GM19324 (cell line): Measurements from ENCODE around the gene CST4.
A peak's percentile ranks its signal among the peaks of the same experiment; 100 is the strongest.
"Not testable (repeated sequence)": the region's sequence is repeated elsewhere in the genome, so short reads cannot be mapped to it uniquely, and the experiment has no call there.

Experiments
- ATAC-seq: cut with Tn5 transposase; IDR thresholded peaks from one replicate; pipeline ENCODE4 v1.9.1; 2021; ENCODE audit warnings: mild to moderate bottlenecking, moderate library complexity; ENCODE audit not compliant: unreplicated experiment, low FRiP score

The CST4 gene

DNA sequence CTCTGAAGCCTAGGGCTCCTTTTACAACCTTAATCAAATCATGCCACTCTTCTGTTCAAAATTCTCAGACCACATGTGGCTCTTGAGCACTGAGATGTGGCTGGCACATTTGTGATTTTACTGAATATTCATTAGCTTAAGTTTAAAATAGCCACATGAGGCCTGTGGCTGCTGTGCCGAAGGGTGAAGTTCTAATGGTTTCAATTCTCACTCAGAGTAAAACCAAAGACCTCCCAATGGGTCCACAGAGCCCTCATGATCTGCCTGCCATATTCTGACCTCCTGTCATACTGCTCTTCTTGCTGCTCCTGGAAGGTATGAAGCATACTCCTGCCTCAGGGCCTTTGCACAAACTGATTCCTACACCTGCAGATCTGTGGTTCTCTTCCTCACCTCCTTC, 43.3 kb downstream of the CST4 start:
- ATAC-seq: no peak

DNA sequence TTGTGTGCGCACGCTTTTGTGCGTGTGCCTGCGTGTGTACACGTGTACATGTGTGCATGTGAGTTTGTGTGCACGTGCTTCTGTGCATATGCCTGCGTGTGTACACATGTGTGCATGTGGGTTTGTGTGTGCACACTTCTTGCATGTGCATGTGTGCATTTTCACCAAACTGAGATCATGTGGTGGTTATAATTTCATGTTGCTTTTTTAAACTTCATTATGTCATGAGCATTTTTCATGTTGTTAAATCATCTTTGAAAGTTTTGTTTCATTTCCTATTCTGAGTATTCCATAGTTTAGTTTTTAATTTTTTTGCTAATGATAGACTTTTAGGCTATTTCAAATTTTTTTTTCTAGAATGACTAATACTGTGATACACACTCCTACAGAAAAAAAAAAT, 44.7 kb downstream of the CST4 start:
- ATAC-seq: no peak

DNA sequence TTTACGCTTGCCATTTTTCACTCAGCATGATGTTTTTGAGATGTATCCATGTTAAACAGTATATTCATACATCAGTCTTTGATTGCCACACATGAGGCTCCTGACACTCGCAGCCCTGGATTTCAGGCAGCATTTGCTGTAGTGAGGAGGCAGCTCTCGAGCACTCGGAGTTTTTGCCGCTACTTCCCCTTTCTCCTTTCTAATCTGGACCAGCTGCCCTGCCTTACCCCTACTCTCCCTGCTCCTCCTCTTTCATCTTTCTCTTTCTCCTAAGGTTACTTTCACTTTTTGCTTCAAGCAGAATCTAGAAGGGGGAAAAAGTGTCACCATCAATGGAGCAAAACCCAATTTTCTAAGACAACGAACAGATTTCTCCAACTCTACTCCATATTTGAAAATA, 45.2 kb downstream of the CST4 start:
- no peak for ATAC-seq

DNA sequence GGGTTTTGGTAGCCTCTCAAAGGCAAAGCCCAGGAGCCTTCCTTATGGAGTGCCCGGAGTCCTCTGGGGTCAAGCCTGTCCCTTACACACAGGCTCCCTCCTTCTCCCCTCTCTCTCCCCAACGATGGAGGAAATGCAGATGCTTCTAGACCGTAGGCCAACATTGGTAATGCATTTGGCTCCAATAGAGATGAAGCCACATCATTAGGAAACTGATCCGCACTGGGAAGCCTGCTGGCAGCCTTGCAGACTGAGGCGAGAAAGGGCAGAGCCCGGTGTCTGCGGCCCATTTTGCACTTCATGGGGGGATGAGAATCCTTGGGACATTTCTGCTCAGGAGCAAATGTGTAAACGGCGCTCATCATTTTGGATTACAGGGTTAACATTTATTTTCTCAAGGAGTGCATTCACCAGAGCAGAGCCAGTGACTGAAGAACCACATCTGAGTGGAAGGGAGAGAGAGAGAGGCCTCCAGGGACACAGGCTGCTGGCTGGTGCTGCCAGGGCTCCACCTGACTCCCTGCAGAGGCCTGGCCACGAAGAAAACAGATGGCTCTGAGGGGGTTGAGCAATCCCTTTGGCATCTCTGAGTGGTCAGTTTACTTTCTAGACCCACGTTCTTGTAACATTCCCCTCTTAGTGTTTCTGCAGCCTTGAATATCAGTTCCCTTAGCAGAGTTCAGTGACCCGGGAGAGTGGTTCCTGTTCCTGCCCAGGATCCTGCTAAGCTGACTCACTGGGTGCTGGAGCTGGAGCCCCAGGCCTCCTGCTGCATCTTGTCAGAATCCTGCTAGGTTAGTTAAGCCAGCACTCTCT, 46.7 kb downstream of the CST4 start:
- no peak for ATAC-seq

DNA sequence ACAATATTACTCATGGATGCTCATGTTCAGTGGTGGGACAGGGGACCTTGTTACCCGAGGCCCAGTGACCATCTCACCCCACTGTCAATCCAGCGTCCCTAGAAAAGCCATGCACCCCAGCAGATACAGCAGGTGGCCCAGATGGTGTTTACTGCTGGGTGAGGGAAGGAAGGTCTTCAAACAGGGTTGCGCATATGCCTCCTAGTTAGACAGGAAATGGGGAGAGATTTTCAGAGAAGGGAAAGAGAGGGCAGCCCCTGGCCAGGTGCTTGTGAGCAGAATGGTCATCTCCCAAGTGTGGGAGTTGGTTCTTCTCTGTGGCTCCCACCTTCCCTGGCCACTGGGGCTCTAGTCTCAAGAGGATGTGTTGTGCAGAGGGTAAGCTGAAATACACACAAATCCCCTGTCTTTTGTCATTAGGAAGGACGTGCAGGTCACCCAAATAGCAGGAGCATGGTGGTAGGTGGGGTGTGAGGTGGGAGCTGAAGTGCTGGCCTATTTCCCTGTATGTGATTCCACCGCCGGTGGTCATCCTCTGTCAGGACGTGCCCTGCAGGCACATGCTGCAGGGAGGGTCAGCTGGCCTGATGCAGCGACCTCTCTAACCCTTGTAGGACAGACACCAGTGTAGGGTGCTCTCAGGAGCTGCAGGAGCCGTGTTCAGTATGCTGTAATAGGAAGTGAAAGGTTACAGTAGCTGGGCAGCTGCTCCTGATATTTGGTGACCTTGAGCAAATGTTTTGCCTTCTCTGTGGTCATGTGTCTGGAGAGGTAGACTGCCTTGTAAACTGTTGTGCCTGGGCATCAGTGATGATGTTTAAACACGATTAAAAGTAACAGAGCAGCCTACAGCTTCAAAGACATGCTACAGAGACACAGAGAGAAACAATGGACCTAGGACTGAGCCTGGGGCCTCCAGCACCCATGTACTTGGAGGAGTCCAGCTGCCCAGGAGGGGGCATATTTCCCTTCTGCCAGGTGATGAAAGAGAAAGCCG, 47.9 kb downstream of the CST4 start:
- no peak for ATAC-seq

DNA sequence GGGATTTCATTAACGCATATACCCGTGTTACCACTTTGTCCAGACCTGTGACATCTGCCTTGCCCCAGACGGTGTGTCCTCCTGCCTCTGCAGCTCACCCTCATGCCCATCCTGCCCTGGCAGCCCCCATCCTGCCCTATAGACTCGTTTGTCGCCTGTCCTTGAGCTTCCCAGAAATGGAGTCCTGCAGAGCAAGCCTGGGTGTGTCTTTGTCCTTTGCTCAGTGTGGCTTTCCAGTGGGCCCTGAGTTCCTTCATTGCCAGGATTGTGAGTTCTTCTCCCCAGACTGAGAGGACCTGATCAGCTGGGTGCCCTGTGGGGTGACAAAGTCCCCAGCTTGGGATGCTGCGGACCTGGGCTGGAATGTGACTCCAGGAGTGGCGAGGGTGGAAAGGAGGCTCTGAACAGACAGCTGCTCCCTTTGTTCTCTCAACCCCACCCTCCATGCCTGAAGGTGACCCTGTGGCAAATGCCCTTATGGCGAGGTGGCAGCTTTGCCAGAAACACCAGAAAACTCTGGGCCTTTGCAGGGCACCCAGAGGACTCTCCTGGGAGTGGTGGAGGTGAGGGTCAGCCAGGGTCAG, 48.7 kb downstream of the CST4 start:
- ATAC-seq: no peak

DNA sequence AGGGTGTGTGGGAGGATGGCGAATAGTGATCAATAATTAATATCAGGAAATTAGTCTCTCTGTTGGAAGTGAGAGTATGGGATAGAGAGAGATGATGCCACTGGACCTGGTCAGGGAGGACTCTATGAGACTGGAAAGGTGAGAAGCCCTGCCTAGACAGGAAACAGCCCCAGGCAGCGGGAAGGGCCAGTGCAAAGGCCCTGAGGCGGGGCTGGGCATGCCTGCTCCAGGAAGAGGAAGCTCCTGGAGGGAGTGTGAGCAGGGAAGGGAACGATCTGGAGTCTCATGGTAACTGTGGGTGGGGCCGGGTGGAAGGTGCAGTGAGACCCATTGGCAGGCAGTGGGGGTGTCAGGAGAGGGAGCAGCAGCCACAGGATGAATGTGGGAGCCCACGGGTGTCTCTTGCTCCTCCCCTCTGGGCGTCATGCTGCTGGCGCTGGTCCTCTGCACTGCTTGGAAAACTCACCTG, 49.3 kb downstream of the CST4 start:
- ATAC-seq: no peak

DNA sequence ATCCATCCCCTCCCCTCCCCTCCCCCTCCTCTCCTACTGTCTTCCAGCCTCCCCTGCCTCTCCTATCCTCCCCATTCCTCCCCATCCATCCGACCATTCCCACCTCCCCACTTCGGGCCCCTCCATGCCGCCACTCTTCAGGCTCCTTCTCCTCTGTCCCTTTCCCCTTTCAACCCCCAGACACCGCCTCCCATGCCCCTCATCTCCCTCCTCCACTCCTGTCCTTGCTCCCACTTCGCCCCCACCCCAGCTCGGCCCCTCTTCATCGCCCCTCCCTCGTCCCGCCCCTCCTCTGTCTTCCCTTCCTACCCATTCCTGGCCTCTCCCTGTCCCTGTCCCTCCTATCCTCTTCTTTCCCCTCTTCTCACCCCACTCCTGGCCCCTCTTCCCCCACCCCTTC, 50.5 kb downstream of the CST4 start:
- ATAC-seq: no peak

DNA sequence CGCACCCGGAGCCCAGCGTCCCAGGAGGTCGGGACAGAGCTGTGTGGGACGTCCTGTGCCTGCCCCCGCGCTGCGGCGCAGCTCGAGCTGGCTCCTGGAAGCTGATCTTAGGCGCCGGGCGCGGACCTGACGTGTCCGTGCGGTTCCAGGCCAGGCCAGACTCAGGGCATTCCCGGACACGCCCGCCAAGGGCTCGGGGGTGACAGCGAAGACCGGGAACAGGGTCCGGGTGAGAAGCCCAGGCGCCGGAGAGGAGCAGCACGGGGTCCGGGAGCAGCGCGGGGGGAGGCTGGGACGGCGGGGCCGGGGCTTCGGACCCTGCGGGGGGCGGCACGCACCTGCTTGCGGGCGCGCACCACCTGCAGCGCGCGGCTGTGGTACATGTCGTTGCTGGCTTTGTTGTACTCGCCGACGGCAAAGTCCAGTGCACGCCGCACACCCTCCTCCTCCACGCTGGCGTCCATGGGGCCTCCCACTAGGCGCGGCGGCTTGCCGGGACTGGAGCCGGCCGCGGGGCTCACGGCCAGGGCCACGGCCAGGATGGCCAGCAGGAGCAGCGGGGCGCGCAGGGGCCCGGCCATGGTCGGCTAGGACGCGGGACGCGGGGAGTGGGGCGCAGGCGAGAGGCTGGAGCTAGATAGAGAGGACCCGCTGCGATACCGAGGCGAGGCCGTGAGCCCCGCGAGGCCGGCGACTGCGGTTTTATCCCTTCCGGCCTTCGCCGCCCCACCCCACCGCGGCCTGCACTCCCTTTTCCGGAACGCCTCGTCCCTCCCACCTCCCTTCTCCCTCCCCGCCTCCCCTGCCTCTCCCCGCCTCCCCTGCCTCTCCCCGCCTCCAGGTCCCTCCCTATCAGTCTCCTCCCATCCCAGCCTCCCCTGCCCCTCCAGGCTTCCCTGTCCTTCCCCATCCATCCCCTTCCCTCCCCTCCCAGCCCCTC, 51.3 kb downstream of the CST4 start, which contains the start of gene CST3:
Gene CST3, minus strand, starts transcription at position 674 of the 940 bp plus-strand sequence. Its CDS starts 93 bp downstream, at position 581.
- peak; percentile 61 for ATAC-seq

DNA sequence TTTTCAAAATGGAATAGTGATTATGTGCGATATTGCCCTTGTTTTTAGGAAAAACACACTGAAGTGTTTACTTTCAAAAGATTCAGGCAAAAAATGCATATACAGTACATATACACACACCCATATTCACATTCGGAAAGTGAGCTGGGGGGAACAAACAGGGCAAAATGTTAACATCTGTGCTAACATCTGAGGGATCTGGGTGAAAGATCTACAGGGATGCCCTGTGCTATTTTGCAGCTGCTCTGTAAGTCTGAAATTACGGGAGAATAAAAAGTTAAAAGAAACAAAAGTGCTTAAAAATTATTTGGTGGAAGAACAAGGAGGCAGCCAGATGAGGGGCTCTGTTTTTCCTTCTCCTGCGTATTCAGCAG, 51.9 kb downstream of the CST4 start:
- no peak for ATAC-seq

DNA sequence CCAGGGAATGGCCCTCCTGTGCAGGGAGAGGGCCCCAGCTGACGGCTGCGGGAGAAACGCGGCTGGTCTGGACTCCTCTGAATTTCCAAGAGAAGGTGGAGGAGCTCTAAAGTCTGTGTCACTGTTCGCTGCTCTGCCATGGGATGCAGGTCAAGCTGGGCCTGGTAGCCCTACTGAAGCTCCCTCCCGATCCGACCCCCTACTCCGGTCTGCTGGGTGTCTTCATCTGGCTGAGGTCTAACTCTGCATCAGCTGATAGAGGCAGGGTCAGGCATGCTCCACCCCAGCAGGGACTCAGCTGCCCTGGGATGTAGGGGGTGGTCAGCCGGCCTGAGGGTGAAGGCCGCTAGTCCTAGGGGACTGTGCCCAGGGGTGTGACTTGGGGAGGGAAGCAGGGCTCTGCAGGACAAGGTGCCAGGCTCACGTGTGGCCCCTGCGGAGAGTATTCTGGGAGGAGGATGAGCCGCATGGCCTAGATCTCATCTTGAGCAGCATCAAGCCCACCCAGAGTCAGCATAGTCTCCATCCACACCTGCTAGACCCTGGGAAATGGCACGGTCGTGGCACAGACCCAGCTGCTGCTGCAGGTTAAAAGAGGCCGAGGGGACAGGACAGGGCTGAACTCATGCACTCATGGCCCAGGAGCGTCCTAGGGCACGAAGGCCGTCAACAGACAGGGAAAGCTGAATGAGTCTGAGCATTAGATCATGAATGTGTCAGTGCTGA, 52.5 kb downstream of the CST4 start:
- no peak for ATAC-seq

DNA sequence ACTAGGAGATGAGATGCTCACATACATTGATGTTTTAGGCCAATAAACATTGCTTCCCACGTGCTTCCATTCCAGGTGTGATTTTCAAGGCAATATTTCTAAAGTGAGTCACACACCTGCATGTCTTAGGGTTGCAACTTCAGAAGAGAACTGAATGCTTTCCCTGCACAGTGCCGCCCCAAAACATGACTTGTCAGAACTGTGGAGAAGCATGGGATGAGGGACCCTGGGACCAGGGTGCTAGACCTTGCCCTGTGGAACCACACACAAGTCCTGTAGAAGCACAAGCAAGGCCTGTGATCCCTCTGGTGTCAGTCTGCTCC, 53.1 kb downstream of the CST4 start:
- ATAC-seq: not testable (repeated sequence)
